ENCODE measurements around the gene SPRED3. TPM values are rescaled to one million over a fixed set of nuclear protein-coding genes. Genes with fewer than 3 reads are reported as not detected.

SPRED3 gene
- total and polyA plus RNA-seq, 2 donors, result under 0.01 to 0.27 TPM

GRCh38 chr19:38386971-38387549 lies 1.4 kb upstream of the SPRED3 start:
- H3K36me3 ChIP-seq (ENCODE audit: control insufficient read depth in 2 of 2, insufficient read depth in 2 of 2, low read length in 1 of 2), result peaks cover 21 to 25% of the 10 kb centered on the region in 2 donors
- peaks cover 58 to 80% of the 10 kb centered on the region in 2 donors for H3K27me3 ChIP-seq (ENCODE audit: control insufficient read depth in 2 of 2, insufficient read depth in 1 of 2, low read length in 1 of 2)
- H3K27ac ChIP-seq (ENCODE audit: low read depth in 1 of 2, low read length in 1 of 2), result no peak overlapping the region
- H3K4me3 ChIP-seq (ENCODE audit: low read length in 2 of 2), result peak overlapping the region in 1 of 2 donors; percentile 49
- no peak for DNase-seq (ENCODE audit: low read depth in 6 of 9, low spot score in 9 of 9)
- WGBS, result 5% methylated on average over 36 of the region's 36 CpGs
- peaks cover 18 to 31% of the 10 kb centered on the region in 2 donors for H3K4me1 ChIP-seq (ENCODE audit: control insufficient read depth in 2 of 2, insufficient read depth in 2 of 2, low read length in 2 of 2)
- peaks cover 0 to 3% of the 10 kb centered on the region in 2 donors for H3K9me3 ChIP-seq (ENCODE audit: control insufficient read depth in 2 of 2, insufficient read depth in 1 of 2, low read length in 1 of 2)

GRCh38 chr19:38387550-38388348 lies 748 bp upstream of the SPRED3 start, which contains the start of gene GGN:
Gene GGN, minus strand, starts transcription at chr19:38388034. Its CDS starts 773 bp downstream, at chr19:38387261.
- H3K27me3 ChIP-seq (ENCODE audit: control insufficient read depth in 2 of 2, insufficient read depth in 1 of 2, low read length in 1 of 2), result peaks cover 60 to 86% of the 10 kb centered on the region in 2 donors
- H3K27ac ChIP-seq (ENCODE audit: low read depth in 1 of 2, low read length in 1 of 2), result no peak within 1 kb of the TSS
- peaks cover 18 to 31% of the 10 kb centered on the region in 2 donors for H3K4me1 ChIP-seq (ENCODE audit: control insufficient read depth in 2 of 2, insufficient read depth in 2 of 2, low read length in 2 of 2)

GRCh38 chr19:38389101-38389925 lies 816 bp downstream of the SPRED3 start:
- Histone ChIP-seq H3K27me3 (ENCODE audit: control insufficient read depth in 2 of 2, insufficient read depth in 1 of 2, low read length in 1 of 2) (peaks cover 71 to 99% of the 10 kb centered on the region in 2 donors), H3K4me3 (ENCODE audit: low read length in 2 of 2) (peak overlapping the region in 1 of 2 donors; percentile 49), H3K4me1 (ENCODE audit: control insufficient read depth in 2 of 2, insufficient read depth in 2 of 2, low read length in 2 of 2) (peaks cover 18 to 31% of the 10 kb centered on the region in 2 donors), H3K27ac (ENCODE audit: low read depth in 1 of 2, low read length in 1 of 2) (no peak overlapping the region), H3K36me3 (ENCODE audit: control insufficient read depth in 2 of 2, insufficient read depth in 2 of 2, low read length in 1 of 2) (peaks cover 4 to 5% of the 10 kb centered on the region in 2 donors), H3K9me3 (ENCODE audit: control insufficient read depth in 2 of 2, insufficient read depth in 1 of 2, low read length in 1 of 2) (peaks cover 0 to 6% of the 10 kb centered on the region in 2 donors)
- peak in 1 of 9 donors; percentile 37 for DNase-seq (ENCODE audit: low read depth in 6 of 9, low spot score in 9 of 9)
- 11% methylated on average over 28 of the region's 28 CpGs for WGBS

More at GRCh38 chr19:38387550-38388348, 748 bp upstream of the SPRED3 start, which contains the start of gene GGN:
- Histone ChIP-seq H3K4me3 (ENCODE audit: low read length in 2 of 2) (peak within 1 kb of the TSS; percentile 18 to 49), H3K9me3 (ENCODE audit: control insufficient read depth in 2 of 2, insufficient read depth in 1 of 2, low read length in 1 of 2) (peaks cover 0 to 5% of the 10 kb centered on the region in 2 donors), H3K36me3 (ENCODE audit: control insufficient read depth in 2 of 2, insufficient read depth in 2 of 2, low read length in 1 of 2) (peaks cover 17 to 19% of the 10 kb centered on the region in 2 donors)
- WGBS, result 1% methylated on average over 51 of the region's 51 CpGs
- DNase-seq (ENCODE audit: low read depth in 6 of 9, low spot score in 9 of 9), result peak in 3 of 9 donors; percentile 39 to 61 (median 48)

- Histone ChIP-seq H3K27ac (ENCODE audit: low read depth in 1 of 2, low read length in 1 of 2) (no peak overlapping the region), H3K9me3 (ENCODE audit: control insufficient read depth in 2 of 2, insufficient read depth in 1 of 2, low read length in 1 of 2) (peaks cover 0 to 6% of the 10 kb centered on the region in 2 donors), H3K4me1 (ENCODE audit: control insufficient read depth in 2 of 2, insufficient read depth in 2 of 2, low read length in 2 of 2) (peaks cover 18 to 34% of the 10 kb centered on the region in 2 donors), H3K36me3 (ENCODE audit: control insufficient read depth in 2 of 2, insufficient read depth in 2 of 2, low read length in 1 of 2) (no peaks in the 10 kb centered on the region), H3K27me3 (ENCODE audit: control insufficient read depth in 2 of 2, insufficient read depth in 1 of 2, low read length in 1 of 2) (peaks cover 78 to 99% of the 10 kb centered on the region in 2 donors), H3K4me3 (ENCODE audit: low read length in 2 of 2) (no peak overlapping the region)
- DNase-seq (ENCODE audit: low read depth in 6 of 9, low spot score in 9 of 9), result no peak
- whole genome bisulfite sequencing, result 49% methylated on average over 22 of the region's 22 CpGs
These were observed 1.7 kb downstream of the SPRED3 start for GRCh38 chr19:38389957-38390924.

GRCh38 chr19:38391911-38392464 lies 3.5 kb downstream of the SPRED3 start:
- no peak for DNase-seq (ENCODE audit: low read depth in 6 of 9, low spot score in 9 of 9)
- H3K4me3 ChIP-seq (ENCODE audit: low read length in 2 of 2), result no peak overlapping the region
- peaks cover 0 to 6% of the 10 kb centered on the region in 2 donors for H3K9me3 ChIP-seq (ENCODE audit: control insufficient read depth in 2 of 2, insufficient read depth in 1 of 2, low read length in 1 of 2)
- peaks cover 13 to 24% of the 10 kb centered on the region in 2 donors for H3K4me1 ChIP-seq (ENCODE audit: control insufficient read depth in 2 of 2, insufficient read depth in 2 of 2, low read length in 2 of 2)
- H3K36me3 ChIP-seq (ENCODE audit: control insufficient read depth in 2 of 2, insufficient read depth in 2 of 2, low read length in 1 of 2), result no peaks in the 10 kb centered on the region
- no peak overlapping the region for H3K27ac ChIP-seq (ENCODE audit: low read depth in 1 of 2, low read length in 1 of 2)
- peaks cover 79 to 97% of the 10 kb centered on the region in 2 donors for H3K27me3 ChIP-seq (ENCODE audit: control insufficient read depth in 2 of 2, insufficient read depth in 1 of 2, low read length in 1 of 2)
- WGBS, result 75% methylated on average over 8 of the region's 8 CpGs

- 84% methylated on average over 6 of the region's 6 CpGs for WGBS
- Histone ChIP-seq H3K4me3 (ENCODE audit: low read length in 2 of 2) (no peak overlapping the region), H3K27ac (ENCODE audit: low read depth in 1 of 2, low read length in 1 of 2) (no peak overlapping the region), H3K4me1 (ENCODE audit: control insufficient read depth in 2 of 2, insufficient read depth in 2 of 2, low read length in 2 of 2) (peaks cover 5 to 15% of the 10 kb centered on the region in 2 donors), H3K27me3 (ENCODE audit: control insufficient read depth in 2 of 2, insufficient read depth in 1 of 2, low read length in 1 of 2) (peaks cover 79 to 97% of the 10 kb centered on the region in 2 donors), H3K9me3 (ENCODE audit: control insufficient read depth in 2 of 2, insufficient read depth in 1 of 2, low read length in 1 of 2) (peaks cover 0 to 6% of the 10 kb centered on the region in 2 donors), H3K36me3 (ENCODE audit: control insufficient read depth in 2 of 2, insufficient read depth in 2 of 2, low read length in 1 of 2) (no peaks in the 10 kb centered on the region)
- DNase-seq (ENCODE audit: low read depth in 6 of 9, low spot score in 9 of 9), result no peak
These were observed 4.3 kb downstream of the SPRED3 start for GRCh38 chr19:38392707-38393308.

- H3K36me3 ChIP-seq (ENCODE audit: control insufficient read depth in 2 of 2, insufficient read depth in 2 of 2, low read length in 1 of 2), result no peaks in the 10 kb centered on the region
- peaks cover 0 to 3% of the 10 kb centered on the region in 2 donors for H3K9me3 ChIP-seq (ENCODE audit: control insufficient read depth in 2 of 2, insufficient read depth in 1 of 2, low read length in 1 of 2)
- H3K27me3 ChIP-seq (ENCODE audit: control insufficient read depth in 2 of 2, insufficient read depth in 1 of 2, low read length in 1 of 2), result peaks cover 70 to 93% of the 10 kb centered on the region in 2 donors
- H3K4me3 ChIP-seq (ENCODE audit: low read length in 2 of 2), result peak overlapping the region in 1 of 2 donors; percentile 34
- H3K4me1 ChIP-seq (ENCODE audit: control insufficient read depth in 2 of 2, insufficient read depth in 2 of 2, low read length in 2 of 2), result peaks cover 0 to 5% of the 10 kb centered on the region in 2 donors
- DNase-seq (ENCODE audit: low read depth in 6 of 9, low spot score in 9 of 9), result peak in 1 of 9 donors; percentile 60
- WGBS, result 6% methylated on average over 30 of the region's 30 CpGs
- no peak overlapping the region for H3K27ac ChIP-seq (ENCODE audit: low read depth in 1 of 2, low read length in 1 of 2)
These were observed 6.0 kb downstream of the SPRED3 start for GRCh38 chr19:38394488-38394887.
